T-helper 2 cell (primary cell): ENCODE measurements around the gene TBX2.

Source experiments
- DNase-seq, 5 experiments: peaks; one replicate each; pipeline versions ENCODE4 v3.0.0 to v3.0.0-alpha.2; 2012 to 2022

Gene TBX2

DNA sequence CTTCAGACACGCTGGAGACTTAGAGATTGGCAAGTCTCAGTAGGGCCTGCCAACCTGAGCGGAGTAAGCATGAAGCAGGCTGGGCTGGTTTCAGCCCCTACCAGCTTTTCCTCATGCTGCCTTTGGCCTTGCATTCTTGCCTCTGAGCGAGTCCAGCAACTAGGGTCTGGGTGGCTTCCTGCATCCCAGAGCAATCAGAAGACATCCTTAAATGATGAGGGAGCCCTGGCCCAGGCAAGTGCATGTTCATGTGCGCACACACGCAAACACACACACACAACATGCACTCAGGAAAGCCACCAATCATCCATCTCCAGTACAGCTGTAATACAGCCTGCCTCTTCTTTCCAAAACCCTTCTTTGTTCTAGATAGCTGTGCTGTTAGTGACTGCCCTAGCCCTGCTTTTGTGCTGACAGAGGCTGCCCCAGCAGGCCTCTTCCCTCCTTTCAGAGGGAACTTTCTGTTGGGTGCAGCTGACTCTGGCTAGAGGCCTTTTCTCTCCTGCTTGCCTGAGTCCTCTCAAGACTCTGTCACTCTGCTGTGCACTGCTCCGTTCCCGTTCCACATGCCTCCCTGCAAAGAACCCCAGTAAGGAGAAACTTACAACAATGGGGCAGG, 30.7 kb upstream of the TBX2 start:
- no peak for DNase-seq

DNA sequence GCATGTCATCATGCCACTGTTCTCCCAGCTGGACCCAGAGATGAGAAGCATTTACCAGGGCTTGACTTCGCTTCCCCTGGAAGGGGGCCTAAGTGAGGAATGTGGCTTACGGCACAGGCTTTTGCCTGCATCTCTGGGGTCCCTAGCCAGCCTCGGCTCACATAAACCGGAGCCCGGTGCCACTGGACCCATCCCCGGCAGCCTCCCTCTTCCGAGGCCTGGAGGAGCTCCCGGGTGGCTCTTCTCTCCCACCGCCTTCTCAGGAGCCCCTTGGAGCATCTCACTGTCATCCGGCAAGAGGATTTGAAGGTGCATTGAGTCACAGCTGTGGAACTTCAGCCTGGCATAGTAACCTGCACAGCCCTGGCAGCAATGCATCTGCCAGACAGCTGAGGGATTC, 29.9 kb upstream of the TBX2 start:
- no peak for DNase-seq

DNA sequence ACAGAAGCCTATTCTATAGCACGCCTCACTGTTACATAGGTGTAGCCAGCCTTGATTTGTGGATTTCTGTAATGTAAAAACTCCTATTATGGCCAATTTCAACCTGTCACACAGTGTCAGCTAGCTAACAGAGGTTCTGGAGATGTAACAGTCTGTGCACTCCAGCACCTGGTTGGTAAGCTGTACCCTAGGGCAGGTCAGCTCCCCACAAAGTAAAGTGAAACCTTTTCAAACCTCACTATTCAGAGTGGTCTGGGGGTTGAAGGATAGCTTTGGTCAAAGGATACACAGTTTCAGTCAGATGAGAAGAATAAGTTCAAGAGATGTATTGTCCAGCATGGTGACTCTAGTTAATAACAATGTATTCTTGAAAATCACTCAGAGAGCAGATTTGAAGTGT, 28.5 kb upstream of the TBX2 start:
- DNase-seq, result no peak

DNA sequence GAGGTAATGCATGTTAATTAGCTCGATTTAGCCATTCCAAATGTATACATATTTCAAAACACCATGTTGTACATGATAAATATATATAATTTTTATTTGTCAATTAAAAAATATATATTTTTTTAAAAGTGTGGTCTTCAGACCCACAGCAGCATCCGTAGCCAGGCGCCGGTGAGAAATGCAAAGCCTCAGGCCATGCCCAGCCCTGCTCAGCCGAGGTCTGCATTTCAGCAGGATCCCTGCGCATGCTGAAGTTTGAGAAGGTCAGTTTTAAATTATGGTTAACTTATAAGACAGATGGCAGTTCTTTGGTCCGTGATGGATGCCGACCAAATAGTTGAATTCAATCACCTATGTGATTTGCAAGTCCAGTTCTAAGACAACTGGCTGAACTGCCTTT, 28.0 kb upstream of the TBX2 start:
- no peak for DNase-seq

DNA sequence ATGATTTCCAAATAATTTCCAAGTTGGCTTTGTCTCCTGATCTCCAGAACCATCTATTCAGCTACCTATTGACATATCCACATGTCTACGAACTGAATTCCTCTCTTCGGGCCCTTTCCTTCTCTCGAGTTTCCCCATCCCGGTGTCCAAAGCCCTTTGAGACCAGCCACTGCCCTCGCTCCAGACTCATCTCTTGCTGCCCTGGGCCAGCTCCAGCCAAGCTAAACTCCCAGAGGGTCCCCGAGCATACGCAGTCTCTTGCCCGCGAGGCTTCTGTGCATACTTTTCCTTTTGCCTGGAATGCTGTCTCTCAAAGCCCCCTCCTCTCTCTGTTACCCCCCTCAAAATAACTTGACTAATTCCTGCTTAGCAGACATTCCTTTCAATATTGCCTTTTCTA, 27.2 kb upstream of the TBX2 start:
- DNase-seq, result no peak

DNA sequence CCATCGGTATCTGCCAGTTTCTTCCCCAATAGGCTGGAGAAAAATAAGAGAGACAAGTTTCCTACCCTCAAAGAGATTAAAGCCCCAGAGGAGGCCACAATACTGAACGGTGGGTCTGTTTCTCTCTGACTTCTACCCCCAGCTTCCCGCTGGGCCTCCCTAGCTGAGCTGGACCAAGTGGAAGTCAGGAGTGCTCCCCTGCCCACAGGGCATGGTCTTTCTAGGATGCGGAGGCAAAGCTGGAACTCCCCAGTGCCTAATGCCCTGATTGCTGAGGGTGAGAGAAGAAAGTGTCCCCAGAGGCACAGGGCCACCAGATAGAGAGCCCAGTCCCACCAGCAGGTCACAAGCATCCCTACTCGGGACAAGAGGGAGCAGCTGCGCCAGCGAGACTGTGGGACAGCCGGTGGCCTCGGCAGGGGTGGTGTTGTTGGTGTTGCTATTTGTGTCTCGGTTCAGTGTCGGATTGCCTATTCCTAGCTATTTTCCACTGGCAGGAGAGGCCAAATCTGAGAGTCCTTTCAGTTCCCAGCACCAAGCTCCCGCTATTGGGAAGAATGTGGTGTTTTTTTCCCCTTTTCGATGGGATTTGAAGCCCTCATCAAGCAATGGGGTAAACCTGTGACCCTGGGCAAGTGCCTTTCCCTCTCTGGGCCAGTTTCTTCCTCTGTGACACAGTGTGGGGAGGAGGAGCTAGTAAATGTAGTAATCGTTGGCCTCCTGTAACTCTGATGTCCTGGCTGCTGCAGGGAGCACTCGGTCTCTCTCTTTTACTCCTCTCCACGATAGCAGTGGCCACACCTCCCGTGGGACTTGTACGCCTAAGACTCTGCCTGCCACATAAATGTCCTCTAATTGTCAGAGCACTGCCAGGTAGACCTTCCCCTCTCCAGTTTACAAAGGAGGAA, 22.5 kb upstream of the TBX2 start:
- no peak for DNase-seq

DNA sequence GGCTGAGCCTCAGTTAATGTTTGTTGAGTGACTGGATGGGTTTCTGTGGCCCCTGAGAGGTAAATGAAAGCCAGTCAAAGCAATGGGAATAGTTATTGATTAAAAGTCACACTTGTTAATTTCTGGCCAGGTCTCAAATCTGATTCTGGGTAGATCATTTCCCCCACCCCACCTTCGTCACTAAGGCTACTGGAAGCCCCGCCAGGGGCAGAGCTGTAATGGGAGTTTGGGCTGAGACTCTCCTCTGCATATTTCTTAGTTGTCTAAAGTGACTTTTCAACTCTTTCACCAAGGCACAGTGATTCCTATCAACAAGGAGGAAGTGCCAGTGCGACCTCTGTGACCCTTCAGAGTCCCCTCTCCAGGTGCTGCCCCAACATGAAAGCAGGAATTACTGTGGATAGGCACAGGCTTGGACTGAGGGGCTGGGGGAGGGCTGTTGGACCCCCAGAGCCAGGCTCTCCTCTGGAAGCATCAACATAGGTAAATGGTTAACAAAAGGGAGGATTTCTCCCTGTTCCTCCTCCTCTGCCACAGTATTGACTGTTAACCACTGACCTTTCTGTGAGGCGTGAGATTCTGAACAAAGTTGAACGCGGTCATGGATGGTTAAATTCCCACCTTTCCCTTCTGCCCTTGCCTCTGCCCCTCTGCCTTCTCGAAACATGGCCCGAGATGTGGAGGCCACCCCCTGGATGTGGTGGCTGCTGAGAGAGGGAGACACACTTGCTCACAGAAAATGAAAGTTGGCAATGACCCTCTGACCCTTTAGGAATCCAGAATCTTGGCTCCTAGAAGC, 20.8 kb upstream of the TBX2 start:
- DNase-seq, result no peak

DNA sequence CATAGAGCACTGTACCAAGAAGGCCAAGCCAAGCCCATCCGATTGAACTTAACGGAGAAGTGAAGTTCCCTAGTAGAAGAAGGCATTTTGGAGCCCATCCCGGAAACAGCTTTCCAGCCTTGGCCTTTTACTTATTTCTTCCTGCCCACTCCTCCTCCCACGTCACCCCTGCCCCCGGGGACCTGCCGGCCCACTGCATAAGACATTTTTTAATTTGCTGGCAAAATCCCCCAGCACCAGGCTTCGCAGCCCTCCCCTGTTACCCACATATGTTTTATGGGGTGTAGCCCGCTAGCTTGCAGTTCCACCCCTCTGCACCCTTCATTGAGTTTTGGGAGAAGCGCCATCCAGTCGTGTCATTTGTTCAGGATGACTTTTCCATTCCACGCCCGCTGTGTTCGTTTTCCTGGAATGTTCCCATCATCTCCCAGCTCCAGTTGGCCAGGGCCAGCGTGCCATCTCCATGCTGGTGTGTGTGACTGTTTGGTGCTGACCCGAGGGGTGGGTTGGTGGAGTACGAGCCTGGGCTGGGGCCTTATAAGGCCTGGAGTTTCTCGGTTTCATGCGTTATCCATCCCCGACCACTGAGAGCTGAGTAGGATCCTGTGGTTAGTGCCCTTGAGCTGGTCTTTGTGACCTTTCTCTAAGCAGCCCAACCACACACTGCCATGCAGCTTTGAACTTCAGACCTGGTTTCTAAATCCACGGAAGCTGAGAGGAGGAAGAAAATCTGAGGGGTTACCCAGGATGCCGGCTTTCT, 20.0 kb upstream of the TBX2 start:
- no peak for DNase-seq

DNA sequence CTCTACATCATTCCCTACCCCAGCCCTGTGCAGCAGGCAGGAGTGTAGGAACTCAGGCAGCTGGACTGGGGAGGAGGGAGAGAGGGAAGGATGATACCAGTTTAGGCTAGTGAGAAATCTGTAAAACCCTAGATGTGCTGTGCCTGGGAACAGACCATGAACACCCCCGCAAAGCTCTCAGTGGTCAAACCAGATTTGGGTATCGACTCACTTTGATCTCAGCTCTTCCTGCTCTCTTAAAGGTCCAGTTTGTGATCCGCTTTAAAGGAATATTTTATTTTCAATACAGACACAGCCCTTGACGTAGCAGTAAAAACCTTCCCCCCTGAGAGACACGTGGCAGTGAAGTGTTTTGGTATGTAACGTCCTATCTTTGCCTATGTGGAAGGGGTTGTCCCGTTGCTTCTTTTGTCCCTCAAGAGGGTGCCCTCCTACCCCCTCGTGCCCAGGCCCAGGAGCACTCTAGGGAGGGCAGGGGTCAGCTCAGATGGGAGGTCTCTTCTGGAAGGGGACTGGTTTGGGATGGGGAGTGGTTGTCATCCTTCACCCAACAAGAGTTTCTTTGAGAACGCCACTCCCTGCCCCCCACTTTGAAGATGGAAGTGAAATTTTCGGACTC, 19.3 kb upstream of the TBX2 start:
- DNase-seq, result no peak

DNA sequence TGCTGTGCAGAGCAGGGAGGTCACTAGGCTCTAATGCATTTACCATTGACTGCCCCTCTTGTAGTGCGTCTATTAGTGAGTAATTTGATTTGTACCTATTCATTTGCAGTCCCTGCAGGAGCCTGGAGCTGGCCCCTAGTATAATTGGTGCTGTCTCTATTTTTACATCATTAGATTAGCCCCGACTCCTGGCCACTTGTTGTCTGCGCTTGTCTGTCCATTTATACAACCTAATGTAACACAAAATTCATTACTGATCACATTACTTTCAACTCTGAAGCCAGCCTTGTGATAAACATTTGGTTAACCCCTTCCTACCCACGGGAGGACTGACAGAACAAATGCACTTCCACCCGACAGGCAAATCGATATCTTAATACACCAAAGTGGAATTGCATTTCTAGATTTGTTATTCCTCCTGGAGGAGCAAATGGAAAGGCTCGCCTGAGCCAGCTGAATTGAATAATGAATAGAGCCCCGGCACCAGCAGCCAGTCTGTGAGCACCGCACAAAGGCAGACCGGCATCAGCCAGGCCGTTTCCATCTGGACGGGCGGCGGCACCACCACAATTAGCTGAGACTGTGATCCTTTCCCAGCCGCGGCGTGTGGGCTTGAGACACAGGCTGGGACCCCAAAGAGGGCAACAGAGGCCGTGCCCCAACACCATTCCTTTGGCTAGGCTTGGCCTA, 18.7 kb upstream of the TBX2 start:
- no peak for DNase-seq

DNA sequence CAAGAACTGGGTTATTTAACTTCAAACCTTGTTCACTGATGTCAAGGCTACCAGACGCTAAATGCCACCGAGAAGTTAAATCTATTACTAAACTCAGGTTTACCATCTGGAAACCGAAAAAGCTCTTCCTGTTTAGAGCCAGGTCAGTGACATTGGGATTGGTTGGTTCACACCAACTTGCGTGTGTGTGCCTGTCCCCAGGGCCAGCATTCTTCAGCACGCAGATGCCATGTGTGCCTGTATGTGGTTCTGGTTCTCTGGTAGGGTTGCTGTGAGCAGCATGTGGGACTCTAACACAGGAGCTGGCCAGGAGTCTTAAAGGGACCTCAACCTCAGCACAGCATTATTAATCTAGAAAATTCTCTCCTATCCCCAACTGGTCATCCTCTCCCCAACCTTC, 18.1 kb upstream of the TBX2 start:
- no peak for DNase-seq

DNA sequence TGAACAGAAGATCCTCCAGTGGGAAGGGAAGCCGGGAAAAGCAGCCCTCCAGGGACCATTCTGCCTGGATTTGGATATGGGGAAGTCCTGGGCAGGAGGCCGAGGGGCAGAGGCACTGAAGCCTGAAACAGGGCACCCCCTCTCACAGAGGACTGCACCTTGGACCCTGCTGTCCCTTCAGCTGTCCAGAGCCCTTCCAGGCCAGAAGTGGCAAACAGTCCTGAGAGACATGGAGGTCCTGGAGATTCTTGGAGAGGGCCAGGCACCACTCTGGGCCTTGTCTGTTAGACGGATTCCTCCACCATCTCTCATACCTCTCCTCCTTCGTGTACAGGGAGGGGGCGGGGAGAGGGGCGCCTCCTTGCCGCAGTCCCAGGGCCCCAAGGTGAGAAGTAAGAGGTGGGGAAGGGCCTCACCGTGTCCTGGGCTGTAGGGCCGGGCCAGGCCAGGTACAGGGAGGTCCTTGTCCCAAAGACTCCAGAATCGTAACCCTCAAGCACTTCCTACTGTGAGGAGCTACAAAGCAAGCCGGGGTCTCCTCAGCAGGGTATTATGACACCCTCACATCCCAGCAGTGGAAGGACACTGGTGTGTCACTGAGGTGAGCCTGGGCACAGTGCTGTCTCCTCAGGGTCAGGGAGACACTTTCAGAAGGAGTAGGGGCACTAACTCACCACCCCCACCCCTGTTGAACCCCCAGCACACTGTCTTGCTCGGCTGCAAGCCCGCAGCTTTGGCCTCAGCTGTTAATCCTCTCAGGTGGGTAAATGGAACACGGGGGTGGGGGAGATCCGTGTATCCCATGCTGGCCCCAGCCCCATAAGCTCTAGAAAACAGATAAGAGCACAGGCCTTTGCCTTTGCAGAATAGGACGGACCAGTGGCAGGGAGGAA, 16.6 kb upstream of the TBX2 start:
- DNase-seq, result no peak

DNA sequence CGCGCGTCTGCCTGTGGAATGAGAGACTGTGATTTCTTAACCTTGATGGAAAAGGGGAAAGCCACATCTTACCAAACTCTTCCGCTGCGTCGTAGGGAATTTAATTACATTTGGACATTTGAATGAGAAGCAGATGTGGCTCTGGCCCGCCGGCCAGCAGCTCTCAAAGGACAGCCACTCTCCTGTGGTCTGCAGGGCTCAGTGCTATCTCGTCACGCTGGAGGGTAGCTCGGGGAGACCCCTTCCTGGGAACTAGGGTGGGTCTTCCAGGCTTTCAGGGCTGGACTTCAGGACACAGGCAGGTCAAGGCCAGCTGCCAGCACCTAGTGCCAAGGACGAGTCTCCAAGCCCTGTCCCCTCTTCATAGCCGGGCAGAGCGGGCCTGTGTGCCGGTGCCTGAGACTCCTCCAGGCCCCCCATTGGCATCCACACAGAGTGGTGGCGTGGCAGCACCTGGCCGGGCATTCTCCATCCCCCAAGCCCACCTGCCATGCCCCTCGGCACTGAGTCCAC, 15.9 kb upstream of the TBX2 start:
- DNase-seq, result no peak

DNA sequence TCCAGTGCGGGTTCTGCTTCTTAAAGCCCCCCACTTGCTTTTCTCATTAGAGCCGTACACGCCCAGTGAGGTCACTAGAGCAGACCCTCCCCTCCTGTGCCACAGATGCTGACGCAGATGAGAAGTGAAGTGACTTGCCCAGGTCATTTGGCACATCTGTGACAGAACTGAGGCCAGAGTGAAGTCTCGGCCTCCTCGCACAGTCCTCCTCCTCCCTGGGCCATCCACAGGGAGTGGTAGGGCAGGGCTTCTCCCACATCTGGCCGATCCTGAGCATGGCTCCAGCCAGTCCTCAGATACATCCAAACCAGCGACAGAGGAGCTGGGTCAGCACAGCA, 15.3 kb upstream of the TBX2 start:
- DNase-seq, result no peak

DNA sequence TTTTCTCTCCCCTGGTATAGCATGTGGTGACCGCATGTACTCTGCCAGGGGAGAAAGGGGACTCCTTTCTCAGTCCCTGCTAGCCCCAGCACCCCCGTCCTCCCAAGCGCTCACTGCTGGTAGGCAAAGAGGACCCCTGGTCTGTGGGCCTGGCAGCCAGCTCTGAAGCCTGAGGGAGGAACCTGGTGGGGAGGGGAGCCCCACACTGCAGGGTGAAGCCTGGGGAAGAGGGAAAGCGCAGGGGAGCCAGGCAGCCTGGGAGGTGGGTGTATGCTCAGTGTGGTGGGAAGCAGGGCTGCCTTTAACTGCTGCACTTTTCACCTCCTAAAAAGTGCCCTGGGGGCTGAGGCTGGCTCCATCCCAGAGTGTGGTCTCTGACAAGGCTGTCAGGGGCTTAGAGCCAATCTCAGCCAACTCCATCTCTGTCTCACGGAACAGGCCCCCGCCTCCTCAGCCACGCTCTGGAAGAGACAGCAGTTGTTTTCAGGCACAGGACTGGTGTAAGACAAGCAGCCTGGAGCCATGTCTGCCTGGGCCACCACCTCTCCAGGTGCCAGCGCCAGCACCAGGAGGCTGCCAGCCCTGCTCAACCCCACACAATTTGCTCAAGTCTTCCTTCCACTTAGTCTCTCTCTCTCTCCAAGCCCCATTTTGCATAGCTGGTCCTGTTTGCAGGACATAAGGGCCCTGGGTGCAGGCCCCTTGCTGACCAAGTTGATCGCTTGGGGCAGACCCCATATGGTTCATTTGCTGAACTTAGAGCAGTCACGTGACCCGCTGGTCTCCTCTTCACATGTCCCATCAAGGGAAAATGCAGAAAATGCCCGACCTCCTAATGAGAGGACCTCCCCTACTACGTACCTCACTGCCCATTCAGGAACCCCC, 14.7 kb upstream of the TBX2 start:
- no peak for DNase-seq

DNA sequence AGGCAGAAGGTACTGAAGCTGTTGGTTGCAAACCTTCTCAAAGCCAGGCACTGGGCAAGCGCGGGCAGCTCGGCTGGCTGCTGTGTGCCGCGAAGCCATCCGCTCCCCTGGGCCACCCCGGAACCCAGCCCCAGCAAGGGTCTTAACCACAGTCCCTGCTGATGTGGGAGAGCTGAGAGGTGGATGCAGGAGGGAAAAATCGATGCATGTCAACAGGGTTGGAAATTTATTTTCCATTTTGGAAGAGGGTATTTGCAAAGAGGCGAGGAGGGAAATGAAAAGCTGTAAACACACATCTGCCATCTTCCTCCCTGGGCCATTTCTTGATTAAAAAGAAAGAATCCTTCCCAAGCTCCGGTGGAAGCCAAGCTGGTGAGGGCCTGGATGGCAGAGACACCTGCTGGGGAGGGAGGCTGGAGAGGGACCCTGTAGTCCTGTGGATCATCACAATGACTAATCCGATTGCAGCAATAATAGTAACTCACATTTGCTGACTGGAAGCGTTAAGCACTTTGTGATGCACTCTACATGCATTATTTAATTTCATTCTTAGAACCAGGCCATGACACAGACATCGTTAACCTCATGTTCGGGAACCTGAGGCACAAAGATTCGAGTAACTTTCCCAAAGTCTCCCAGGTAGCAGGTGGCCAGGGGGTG, 13.9 kb upstream of the TBX2 start:
- no peak for DNase-seq

DNA sequence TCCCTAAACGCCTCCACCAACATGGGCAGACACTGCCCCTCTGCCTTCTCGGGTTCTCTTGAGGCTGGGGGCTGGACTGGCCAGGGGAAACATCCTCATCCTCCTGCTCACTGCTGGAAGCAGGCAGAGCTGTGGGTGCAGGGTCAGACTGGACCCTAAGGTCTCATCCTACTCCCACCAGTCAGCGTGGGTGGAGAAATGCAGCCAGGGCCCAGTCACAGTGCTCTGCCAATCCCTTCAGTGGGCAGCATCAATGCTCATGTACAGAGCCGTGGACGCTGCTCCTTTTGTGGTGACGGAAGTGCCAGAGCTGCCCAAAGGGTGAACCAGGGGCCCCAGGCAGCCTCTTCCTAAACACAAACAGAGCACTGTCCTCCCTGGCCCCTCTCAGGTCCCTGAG, 13.4 kb upstream of the TBX2 start:
- DNase-seq, result no peak

DNA sequence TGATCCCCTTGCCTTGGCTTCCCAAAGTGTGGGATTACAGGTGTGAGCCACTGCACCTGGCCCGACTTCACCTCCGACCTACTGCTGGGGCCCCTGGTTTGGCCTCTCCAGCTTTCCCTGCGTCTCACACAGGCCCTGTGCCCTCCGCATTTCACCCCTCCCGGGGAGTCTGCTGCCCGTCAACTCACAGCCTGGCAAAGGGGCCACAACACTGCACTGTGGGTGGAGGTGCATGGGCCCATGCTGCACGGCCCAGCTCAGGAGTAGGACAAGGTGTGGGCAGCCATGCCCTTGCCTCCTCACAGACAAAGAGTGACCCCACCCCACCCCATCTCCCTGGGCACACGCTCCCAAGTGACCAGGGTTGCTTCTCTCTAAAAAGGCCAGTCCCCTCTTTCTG, 12.6 kb upstream of the TBX2 start:
- no peak for DNase-seq
